Thoracic aorta (tissue), 2 donors: Measurements from ENCODE around the gene TEX51. TPM values are rescaled to one million over a fixed set of nuclear protein-coding genes. Genes with fewer than 3 reads are reported as not detected.

Experiments
- ATAC-seq: fragments of 150-250 bp; one replicate; pipeline ENCODE4 v1.8.0; 2017; ENCODE audit warnings: low read depth; ENCODE audit not compliant: insufficient number of reproducible peaks, low FRiP score
- DNase-seq: peaks from one replicate; pipeline ENCODE4 v3.0.0-alpha.2; 2020; ENCODE audit warnings: low spot score
- H3K27ac ChIP-seq, 2 donors: fragments of 200-600 bp; sonication (generic); 1 replicate in 1 of 2; 2 replicates in 1 of 2; pipeline ENCODE4 v1.5.1; 2016; ENCODE audit warnings: mild to moderate bottlenecking in 2 of 2, moderate library complexity in 2 of 2
- H3K27me3 ChIP-seq: fragments of 200-600 bp; sonication (generic); replicated peaks from 2 replicates; pipeline ENCODE4 v1.6.0; 2016; ENCODE audit warnings: mild to moderate bottlenecking; ENCODE audit not compliant: insufficient read depth
- H3K36me3 ChIP-seq: fragments of 200-600 bp; sonication (generic); one replicate; pipeline ENCODE4 v1.5.1; 2016
- H3K4me1 ChIP-seq, 2 donors: fragments of 200-600 bp; sonication (generic); 1 replicate in 1 of 2; 2 replicates in 1 of 2; pipeline versions ENCODE4 v1.5.1 to v1.6.0; 2016; ENCODE audit warnings: low read depth in 2 of 2, mild to moderate bottlenecking in 1 of 2; ENCODE audit not compliant: control insufficient read depth in 1 of 2
- H3K4me3 ChIP-seq: fragments of 200-600 bp; sonication (generic); 2 replicates; pipeline ENCODE4 v1.5.1; 2016; ENCODE audit warnings: mild to moderate bottlenecking
- H3K9me3 ChIP-seq: fragments of 200-600 bp; sonication (generic); 2 replicates; pipeline ENCODE4 v1.5.1; 2016
- total RNA-seq, 2 donors: library from RNA; depleted of rRNA; stranded (reverse); fragments of >200 nt; gene quantifications; one replicate each; pipeline versions ENCODE4 v1.1.0 to v1.2.3, GENCODE V29; 2016
- TF ChIP-seq, protein P1 (sequence below): fragments of 200-600 bp; sonication (generic); IDR thresholded peaks from one replicate; pipeline ENCODE4 v1.5.1; 2019; ENCODE audit warnings: antibody characterized with exemption

The TEX51 gene
- total RNA-seq, 2 donors from 2014 or later = not detected

DNA sequence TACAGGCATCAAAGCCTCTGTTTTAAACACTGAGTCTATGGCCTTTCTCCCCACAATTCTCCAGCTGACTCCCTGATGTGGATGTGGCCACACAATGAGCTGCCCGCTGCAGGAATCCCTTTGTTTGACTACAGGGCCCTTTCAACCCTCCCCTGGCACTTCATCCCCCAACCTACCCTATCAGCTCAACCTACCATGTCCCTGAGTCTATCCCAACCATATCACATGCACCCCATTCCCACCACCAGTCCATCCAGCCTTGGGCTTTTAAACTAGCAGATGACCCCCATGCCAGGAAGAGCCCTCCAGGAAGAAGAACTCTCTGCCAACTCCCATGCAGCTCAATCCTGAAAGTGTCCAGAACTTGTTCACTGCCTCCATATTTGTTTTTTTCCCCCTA, 46.9 kb upstream of the TEX51 start:
- H3K9me3 ChIP-seq = no peaks in the 10 kb centered on the region
- H3K27ac ChIP-seq = no peak overlapping the region
- no peaks in the 10 kb centered on the region for H3K27me3 ChIP-seq
- TF ChIP-seq, protein P1, sequence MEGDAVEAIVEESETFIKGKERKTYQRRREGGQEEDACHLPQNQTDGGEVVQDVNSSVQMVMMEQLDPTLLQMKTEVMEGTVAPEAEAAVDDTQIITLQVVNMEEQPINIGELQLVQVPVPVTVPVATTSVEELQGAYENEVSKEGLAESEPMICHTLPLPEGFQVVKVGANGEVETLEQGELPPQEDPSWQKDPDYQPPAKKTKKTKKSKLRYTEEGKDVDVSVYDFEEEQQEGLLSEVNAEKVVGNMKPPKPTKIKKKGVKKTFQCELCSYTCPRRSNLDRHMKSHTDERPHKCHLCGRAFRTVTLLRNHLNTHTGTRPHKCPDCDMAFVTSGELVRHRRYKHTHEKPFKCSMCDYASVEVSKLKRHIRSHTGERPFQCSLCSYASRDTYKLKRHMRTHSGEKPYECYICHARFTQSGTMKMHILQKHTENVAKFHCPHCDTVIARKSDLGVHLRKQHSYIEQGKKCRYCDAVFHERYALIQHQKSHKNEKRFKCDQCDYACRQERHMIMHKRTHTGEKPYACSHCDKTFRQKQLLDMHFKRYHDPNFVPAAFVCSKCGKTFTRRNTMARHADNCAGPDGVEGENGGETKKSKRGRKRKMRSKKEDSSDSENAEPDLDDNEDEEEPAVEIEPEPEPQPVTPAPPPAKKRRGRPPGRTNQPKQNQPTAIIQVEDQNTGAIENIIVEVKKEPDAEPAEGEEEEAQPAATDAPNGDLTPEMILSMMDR = no peak
- no peaks in the 10 kb centered on the region for H3K36me3 ChIP-seq
- H3K4me3 ChIP-seq = no peak overlapping the region
- no peaks in the 10 kb centered on the region for H3K4me1 ChIP-seq
- no peak for DNase-seq
- ATAC-seq = no peak

DNA sequence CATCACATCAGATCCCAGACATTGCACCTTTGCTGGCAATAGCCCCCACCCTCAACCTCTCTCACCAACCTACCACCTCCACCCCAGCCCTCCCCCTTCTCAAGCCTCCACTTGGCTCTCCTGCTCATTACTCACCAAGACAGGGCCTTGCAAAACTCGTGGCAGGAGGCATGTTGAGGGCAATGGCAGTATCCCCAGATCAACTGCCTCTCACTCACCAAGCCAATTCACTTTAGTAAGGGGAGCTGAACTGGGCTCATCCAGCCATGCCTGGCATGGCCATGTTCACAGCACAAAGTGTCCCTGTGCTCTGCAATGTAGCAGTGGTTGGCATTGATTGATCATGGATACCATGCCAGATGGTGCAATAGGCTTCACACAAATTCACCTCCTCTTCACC, 46.3 kb upstream of the TEX51 start:
- Histone ChIP-seq H3K4me1 (no peaks in the 10 kb centered on the region), H3K4me3 (no peak overlapping the region), H3K9me3 (no peaks in the 10 kb centered on the region), H3K27ac (no peak overlapping the region), H3K36me3 (no peaks in the 10 kb centered on the region), H3K27me3 (no peaks in the 10 kb centered on the region)
- ATAC-seq (no peak), DNase-seq (no peak)
- TF ChIP-seq, protein P1 = no peak

DNA sequence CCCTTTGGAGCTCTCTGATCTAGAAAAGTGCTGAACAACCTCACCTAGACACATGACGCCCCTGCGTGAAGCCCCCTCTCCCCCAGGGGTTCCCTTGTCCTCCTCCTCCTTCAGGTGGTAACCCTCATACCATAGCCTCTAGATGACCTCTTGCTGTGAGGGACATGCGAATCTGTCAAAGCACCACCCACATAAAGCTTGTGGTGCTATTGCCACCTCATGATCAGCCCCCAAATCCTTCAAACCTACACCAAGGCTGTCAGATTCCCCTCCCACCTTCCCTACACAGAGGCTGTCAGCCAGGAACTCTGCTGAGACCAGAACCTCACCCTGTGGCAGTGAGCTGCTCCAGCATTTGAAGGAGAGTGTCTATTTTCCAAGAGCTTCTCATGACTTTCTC, 43.1 kb upstream of the TEX51 start:
- DNase-seq = no peak
- ATAC-seq = no peak
- TF ChIP-seq, protein P1 = no peak

DNA sequence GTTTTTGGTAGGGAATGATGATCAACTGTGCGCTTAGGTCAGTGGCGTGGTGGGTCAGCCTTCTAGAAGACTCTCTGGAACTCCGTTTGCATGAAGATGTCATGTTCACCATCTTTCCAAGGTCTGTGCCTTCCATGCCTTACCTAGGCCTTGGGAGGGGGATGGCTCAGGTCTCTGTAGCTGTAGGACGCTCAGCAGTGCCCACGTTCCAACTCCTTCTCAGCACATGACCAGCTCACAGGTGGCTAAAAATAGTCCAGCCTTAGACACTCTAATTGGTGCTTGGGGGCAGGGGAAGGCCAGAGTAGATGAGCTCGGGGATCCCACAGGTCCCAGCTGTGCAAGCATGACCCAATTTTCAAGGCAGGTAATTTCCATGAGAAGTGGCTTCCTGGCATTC, 42.3 kb upstream of the TEX51 start:
- TF ChIP-seq, protein P1 = no peak
- Histone ChIP-seq H3K27ac (no peak overlapping the region), H3K27me3 (no peaks in the 10 kb centered on the region), H3K4me3 (no peak overlapping the region), H3K4me1 (no peaks in the 10 kb centered on the region), H3K36me3 (no peaks in the 10 kb centered on the region), H3K9me3 (no peaks in the 10 kb centered on the region)
- DNase-seq = no peak
- no peak for ATAC-seq

More for the DNA sequence above, 43.1 kb upstream of the TEX51 start:
- Histone ChIP-seq H3K9me3 (no peaks in the 10 kb centered on the region), H3K4me3 (no peak overlapping the region), H3K27me3 (no peaks in the 10 kb centered on the region), H3K27ac (no peak overlapping the region), H3K36me3 (no peaks in the 10 kb centered on the region), H3K4me1 (no peaks in the 10 kb centered on the region)

DNA sequence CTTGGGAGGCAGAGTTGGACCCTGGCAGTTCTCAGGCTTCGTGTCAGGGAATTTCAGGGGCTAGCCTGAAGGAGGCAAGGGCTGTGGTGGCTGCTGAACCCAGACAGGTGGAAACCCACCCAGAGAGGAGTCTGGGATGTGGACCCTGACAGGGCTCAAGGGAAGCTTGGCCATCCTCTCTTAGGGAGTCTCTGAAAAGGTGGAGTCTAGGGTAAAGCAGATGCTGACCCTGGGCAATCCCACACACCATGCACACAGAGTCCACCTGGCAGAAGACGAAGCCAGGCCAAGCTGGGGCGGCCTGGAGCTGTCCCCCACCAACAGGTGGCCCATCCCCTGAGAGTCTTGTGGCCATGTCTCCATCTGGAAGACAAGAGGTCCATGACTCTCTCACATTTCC, 41.2 kb upstream of the TEX51 start:
- H3K4me3 ChIP-seq = no peak overlapping the region
- DNase-seq (no peak), ATAC-seq (no peak)
- no peaks in the 10 kb centered on the region for H3K9me3 ChIP-seq
- no peaks in the 10 kb centered on the region for H3K36me3 ChIP-seq
- TF ChIP-seq, protein P1 = no peak
- no peaks in the 10 kb centered on the region for H3K27me3 ChIP-seq
- no peak overlapping the region for H3K27ac ChIP-seq
- no peaks in the 10 kb centered on the region for H3K4me1 ChIP-seq
